BE2C (cell line): Measurements from ENCODE around the gene PNISR.

Source experiments
- DNase-seq: peaks from one replicate; pipeline ENCODE4 v3.0.0-alpha.2; 2020
- H3K27me3 ChIP-seq: fragments of 250-450 bp; sonication (Bioruptor Pico); 2 replicates; pipeline ENCODE4 v1.5.1; 2020; ENCODE audit warnings: mild to moderate bottlenecking
- H3K36me3 ChIP-seq: fragments of 250-450 bp; sonication (Bioruptor Pico); 2 replicates; pipeline ENCODE4 v1.5.1; 2020; ENCODE audit warnings: mild to moderate bottlenecking
- H3K4me1 ChIP-seq: fragments of 250-450 bp; sonication (Bioruptor Pico); 2 replicates; pipeline ENCODE4 v1.5.1; 2020
- H3K4me3 ChIP-seq: 2 replicates; pipeline ENCODE4 v1.5.1; 2011; ENCODE audit warnings: low read depth, low read length
- H3K9me3 ChIP-seq: fragments of 250-450 bp; sonication (Bioruptor Pico); 2 replicates; pipeline ENCODE4 v1.5.1; 2020
- CTCF ChIP-seq: IDR thresholded peaks from 2 replicates; pipeline ENCODE4 v1.5.1; 2012; ENCODE audit warnings: mild to moderate bottlenecking, low read depth, low read length

The PNISR gene

DNA sequence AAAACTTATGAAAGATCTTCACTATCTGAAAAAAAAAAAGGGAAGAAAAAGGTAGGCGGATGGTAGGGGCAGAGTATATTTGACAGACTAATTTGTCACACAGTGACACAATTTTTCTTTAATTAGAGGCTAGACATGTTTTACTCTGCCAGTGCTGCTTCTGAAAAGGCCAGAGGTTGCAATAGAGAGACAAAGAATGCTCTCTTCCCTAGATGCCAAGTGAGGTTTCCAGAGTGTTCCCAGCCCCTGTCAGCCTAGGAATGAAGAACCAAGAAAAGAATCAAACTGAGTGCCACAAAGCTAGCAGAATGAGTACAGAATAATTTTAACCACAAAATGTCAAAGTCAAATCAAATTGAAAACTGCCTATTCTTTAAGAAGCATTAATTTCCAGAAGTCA, 13.0 kb downstream of the PNISR start:
- Histone ChIP-seq H3K4me1 (no peaks in the 10 kb centered on the region), H3K4me3 (no peak overlapping the region), H3K27me3 (no peaks in the 10 kb centered on the region), H3K36me3 (peaks cover 56% of the 10 kb centered on the region), H3K9me3 (no peaks in the 10 kb centered on the region)
- DNase-seq: no peak
- TF ChIP-seq CTCF: no peak

DNA sequence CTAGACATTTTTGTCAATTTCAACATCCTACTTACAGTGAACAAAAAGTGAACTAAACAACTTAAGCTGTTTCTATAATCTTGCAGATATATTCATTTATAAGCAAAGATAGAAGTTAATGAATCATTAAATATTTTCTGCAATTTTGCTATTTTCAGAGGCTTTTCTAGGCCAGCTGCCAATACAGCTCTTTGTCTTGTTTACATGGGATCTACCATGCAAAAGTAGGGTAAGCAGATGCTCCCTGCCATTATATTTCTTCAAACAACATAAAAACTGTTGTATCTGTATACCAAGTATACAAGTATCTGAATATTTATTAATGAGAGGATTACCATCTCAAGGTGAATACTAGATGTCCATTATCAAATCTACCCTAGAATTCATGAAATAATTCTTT, 15.4 kb downstream of the PNISR start:
- Histone ChIP-seq H3K4me3 (no peak overlapping the region), H3K9me3 (no peaks in the 10 kb centered on the region), H3K27me3 (no peaks in the 10 kb centered on the region), H3K36me3 (peaks cover 80% of the 10 kb centered on the region), H3K4me1 (no peaks in the 10 kb centered on the region)
- TF ChIP-seq CTCF: no peak
- no peak for DNase-seq

- DNase-seq: no peak
- H3K36me3 ChIP-seq: peaks cover 84% of the 10 kb centered on the region
- no peak for TF ChIP-seq CTCF
- H3K9me3 ChIP-seq: no peaks in the 10 kb centered on the region
- H3K27me3 ChIP-seq: no peaks in the 10 kb centered on the region
- no peaks in the 10 kb centered on the region for H3K4me1 ChIP-seq
- no peak overlapping the region for H3K4me3 ChIP-seq
Measured at GRCh38 chr6:99407076-99407475, 18.0 kb downstream of the PNISR start.

DNA sequence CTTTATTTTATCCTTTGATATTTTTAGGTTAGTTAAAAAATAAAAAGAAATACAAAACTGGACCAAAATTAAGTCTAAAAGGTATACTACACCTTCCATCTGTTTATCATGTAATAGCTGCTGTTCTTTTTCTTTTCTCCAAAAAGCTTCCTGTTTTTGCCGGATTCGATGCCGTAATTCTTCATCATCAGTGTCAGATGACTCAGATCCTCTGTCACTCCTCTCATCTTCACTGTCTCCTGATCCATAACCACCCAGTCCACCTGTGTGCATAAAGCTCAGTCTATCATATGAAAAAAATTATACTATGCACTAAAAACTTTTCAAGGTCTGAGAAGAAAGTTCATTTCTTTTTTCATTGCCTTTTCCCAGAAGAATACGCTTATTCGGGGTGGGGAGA, 22.7 kb downstream of the PNISR start:
- H3K9me3 ChIP-seq: no peaks in the 10 kb centered on the region
- no peaks in the 10 kb centered on the region for H3K4me1 ChIP-seq
- DNase-seq: no peak
- H3K36me3 ChIP-seq: peaks cover 86% of the 10 kb centered on the region
- H3K4me3 ChIP-seq: no peak overlapping the region
- H3K27me3 ChIP-seq: no peaks in the 10 kb centered on the region
- TF ChIP-seq CTCF: no peak

GRCh38 chr6:99397287-99397686, 27.8 kb downstream of the PNISR start:
- H3K9me3 ChIP-seq: no peaks in the 10 kb centered on the region
- no peak for TF ChIP-seq CTCF
- DNase-seq: no peak
- no peaks in the 10 kb centered on the region for H3K4me1 ChIP-seq
- peaks cover 37% of the 10 kb centered on the region for H3K36me3 ChIP-seq
- H3K27me3 ChIP-seq: no peaks in the 10 kb centered on the region
- H3K4me3 ChIP-seq: no peak overlapping the region

GRCh38 chr6:99393698-99394531, 31.2 kb downstream of the PNISR start, which contains the start of gene COQ3:
COQ3 (minus strand) TSS chr6:99394195; CDS start chr6:99394179, 16 bp downstream.
- Histone ChIP-seq H3K4me1 (no peaks in the 10 kb centered on the region), H3K9me3 (no peaks in the 10 kb centered on the region), H3K36me3 (peaks cover 8% of the 10 kb centered on the region), H3K27me3 (no peaks in the 10 kb centered on the region), H3K4me3 (peak within 1 kb of the TSS; percentile 95)
- peak; percentile 89 for DNase-seq
- TF ChIP-seq CTCF: no peak
